HG03565 (cell line): ENCODE measurements around the gene GABRA4.

ENCODE experiments used
- ATAC-seq: cut with Tn5 transposase; IDR thresholded peaks from one replicate; pipeline ENCODE4 v1.9.1; 2021; ENCODE audit warnings: mild to moderate bottlenecking, moderate library complexity; ENCODE audit not compliant: unreplicated experiment

Gene GABRA4

DNA sequence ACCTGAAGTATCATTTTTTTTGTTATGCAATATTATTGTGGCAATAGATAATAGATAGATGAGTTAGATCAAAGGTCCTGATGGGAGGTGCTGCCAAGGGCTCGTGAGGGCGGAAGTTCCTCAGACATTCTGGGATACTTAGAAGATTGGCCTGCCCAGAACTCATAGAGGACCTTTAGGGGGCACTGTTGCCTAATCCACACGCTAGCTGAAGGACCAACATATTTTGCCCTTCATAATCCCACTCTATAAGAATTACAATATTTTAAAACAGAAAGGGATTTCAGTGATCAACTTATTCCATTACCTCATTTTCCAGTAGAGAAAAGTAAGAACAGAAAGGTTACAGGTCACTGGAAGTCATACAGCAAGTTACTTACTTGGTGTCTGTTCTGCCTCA is 61.4 kb downstream of the GABRA4 start:
- ATAC-seq: peak; percentile 72

DNA sequence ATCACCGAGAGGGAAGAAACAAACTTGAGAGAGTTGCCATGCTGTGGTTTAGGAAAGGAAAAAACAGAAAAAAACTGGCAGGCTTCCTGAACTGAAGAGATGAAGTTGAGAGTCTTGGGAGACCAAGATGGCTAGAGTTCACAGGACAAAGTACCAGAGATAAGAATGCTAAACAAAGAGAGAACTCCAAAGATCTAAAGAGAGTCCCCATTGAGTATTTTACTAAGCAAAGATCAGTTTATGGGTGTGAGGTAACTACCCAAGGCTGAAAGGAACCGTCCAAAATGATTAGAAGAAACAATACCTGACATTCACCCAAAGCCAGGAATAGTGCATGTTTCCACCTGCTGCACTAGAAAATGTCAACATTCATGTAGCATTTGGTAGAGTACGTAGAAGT is 62.5 kb downstream of the GABRA4 start:
- ATAC-seq: no peak

DNA sequence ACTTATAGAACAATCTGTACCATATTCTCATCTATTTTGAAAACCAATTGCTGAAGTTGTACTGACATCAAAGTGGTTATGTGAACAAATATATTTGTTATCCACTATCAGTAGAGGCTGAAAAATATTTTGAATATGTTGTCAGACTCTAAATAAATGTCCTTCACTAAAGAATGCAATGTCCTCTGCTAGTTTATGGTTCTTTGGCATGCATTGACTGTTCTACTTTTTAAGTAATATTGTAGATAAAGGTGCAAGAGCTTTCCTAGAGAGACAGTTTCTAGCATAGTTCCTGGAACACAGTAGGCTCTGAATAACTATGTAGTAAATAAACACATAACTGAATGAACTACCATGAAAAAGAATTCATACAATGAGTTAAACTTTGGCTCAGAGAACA is 66.2 kb downstream of the GABRA4 start:
- no peak for ATAC-seq

- no peak for ATAC-seq
These were observed 68.4 kb downstream of the GABRA4 start for GRCh38 chr4:46924789-46925529.

DNA sequence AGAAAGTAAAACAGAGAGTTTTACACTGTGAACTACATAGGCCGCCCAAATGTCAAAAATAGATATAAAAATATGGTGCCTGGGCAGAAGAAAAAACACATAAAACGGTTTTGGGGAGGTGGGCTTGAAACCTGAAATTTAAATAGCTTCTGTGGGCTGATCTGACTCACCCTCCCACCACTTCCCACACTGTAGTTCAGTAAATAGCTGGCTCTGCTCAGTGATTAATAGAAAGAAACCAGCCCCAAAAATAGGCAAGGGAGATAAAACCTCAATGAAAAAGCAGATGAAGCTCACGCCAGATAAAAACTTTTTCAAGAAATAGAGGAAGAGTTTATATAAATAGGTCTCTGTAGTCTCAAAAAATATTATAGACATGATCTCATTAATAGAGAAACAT is 71.2 kb downstream of the GABRA4 start:
- no peak for ATAC-seq

GRCh38 chr4:46909078-46909477 is 84.3 kb downstream of the GABRA4 start, which contains the start of gene COX7B2:
TSS of gene COX7B2 (minus strand) at chr4:46909245. CDS start at chr4:46735192, 174,053 bp downstream.
- ATAC-seq: no peak

DNA sequence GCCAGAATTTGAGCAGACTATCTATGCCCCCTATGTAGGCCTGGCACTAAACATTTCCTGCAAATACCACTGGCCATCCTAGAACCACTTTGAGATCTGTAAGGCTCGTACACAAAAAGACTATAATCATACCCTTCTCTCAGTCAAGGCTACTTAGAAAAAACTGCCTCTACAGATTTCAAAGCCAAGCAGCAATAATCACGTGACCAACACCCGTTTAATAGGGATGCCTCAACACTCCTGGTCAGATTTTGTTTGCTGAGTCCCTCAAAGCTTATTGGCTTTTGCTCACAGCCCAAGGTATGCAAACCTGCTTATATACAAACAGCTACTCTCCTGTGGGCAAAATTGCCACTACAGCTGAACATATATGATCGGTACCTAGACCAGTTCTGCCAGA is 85.2 kb downstream of the GABRA4 start:
- ATAC-seq: no peak

GRCh38 chr4:46900082-46900481 is 93.3 kb downstream of the GABRA4 start:
- no peak for ATAC-seq

DNA sequence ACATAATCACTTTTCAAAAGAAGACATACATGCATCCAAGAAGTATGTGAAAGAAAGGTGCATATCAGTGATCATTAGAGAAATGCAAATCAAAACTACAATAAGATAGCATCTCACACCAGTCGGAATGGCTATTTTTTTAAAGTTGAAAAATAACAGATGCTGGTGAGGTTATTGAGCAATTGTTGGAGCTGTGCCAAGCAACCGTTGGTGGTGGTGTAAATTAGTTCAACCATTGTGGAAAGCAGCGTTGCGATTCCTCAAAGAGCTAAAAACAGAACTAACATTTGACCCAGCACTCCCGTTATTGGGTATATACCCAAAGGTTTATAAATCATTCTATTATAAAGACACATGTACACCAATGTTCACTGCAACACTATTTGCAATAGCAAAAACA is 98.6 kb downstream of the GABRA4 start:
- no peak for ATAC-seq

DNA sequence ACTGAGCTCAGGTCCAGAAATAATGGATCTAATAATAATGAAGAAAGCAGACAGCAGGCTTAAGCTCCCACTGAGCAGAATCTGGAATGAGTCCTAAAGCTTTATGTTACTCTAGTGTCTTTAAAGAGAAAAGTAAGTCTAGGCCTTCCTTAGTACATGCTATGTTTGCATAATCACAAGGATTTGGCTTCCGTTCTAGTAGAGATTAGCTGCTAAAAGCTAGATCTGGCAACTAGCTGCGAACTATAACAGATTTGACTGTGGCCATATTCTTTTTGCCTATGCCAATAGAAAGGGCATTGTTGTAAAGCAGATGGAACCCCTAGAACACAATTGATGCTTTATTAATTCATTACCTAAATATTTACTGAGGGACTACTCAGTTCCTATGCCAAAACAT is 103.3 kb downstream of the GABRA4 start:
- no peak for ATAC-seq

DNA sequence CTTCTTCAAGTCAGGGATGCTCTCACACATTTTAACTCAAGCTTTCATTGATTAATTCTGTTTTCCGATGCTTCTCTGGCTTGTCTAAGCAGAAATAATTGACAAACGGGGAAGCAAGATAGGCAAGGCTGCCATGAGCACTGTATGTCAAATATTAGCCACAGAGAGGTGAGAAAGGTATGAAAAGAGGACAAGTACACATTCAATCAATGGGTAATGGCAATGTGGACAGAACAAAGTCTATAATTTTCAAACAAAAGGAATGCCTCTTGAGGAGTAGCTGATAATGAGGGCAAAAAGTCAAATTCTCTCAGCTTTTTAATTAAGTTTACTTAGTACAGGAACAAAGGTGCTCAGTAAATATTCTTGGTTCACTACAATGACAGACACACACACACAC is 104.0 kb downstream of the GABRA4 start:
- no peak for ATAC-seq

- ATAC-seq: no peak
These were observed 106.7 kb downstream of the GABRA4 start for GRCh38 chr4:46886711-46887110.

- ATAC-seq: no peak
These were observed 114.7 kb downstream of the GABRA4 start for GRCh38 chr4:46878641-46879040.

DNA sequence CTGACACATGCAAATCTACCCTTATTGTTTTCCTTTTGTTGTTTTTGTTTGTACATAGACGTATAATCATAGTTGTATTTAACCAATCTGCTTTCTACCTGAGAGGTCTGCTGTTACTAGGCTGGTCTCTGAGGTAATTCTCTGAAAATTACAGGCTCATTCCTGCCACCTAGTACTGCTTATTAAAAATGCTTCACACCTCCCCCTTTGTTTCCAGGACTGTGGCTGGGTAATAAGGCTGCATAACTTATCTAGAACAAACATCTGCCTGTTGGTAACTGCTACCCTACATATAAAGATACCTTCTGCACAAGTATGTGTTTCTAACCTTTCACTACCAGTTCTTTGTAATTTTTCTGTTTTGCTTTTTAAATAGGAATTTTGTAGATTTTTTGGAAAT is 118.6 kb downstream of the GABRA4 start:
- no peak for ATAC-seq

GRCh38 chr4:46870411-46870810 is 123.0 kb downstream of the GABRA4 start:
- no peak for ATAC-seq
